WTC11 (cell line): Measurements from ENCODE around the gene GNAZ. TPM values are rescaled to one million over a fixed set of nuclear protein-coding genes. Genes with fewer than 3 reads are reported as not detected.

Source experiments
- ATAC-seq: fragments of 200-7000 bp; cut with Tn5 transposase; 2 replicates; pipeline ENCODE4 v1.10.0; 2021; ENCODE audit warnings: mild to moderate bottlenecking, moderate library complexity
- CTCF ChIA-PET: fragments of 300-600 bp; sonication (Branson Sonifier 250); formaldehyde crosslinking; loops from one replicate; lab custom pipeline; 2021; ENCODE audit warnings: antibody characterized with exemption; lab: Charles Lee
- POLR2A ChIA-PET: fragments of 350-600 bp; sonication (Branson Sonifier 250); formaldehyde crosslinking; loops from one replicate; lab custom pipeline; 2021; ENCODE audit warnings: antibody characterized with exemption; lab: Charles Lee
- DNase-seq: peaks from one replicate; pipeline ENCODE4 v3.0.0; 2021; ENCODE audit warnings: low spot score
- H3K27ac Mint-ChIP-seq: 2 replicates; pipeline ENCODE4 v1.8.0; 2021; ENCODE audit warnings: mixed read lengths
- H3K27me3 Mint-ChIP-seq: 2 replicates; pipeline ENCODE4 v1.8.0; 2021; ENCODE audit warnings: low read depth, mild to moderate bottlenecking, moderate library complexity, mixed read lengths
- H3K36me3 Mint-ChIP-seq: 2 replicates; pipeline ENCODE4 v1.8.0; 2021; ENCODE audit warnings: mixed read lengths
- H3K4me1 Mint-ChIP-seq: 2 replicates; pipeline ENCODE4 v1.8.0; 2022; ENCODE audit warnings: mixed read lengths
- H3K4me3 Mint-ChIP-seq: 2 replicates; pipeline ENCODE4 v1.8.0; 2021; ENCODE audit warnings: mild to moderate bottlenecking, moderate library complexity, mixed read lengths
- H3K9me3 Mint-ChIP-seq: 2 replicates; pipeline ENCODE4 v1.8.0; 2021; ENCODE audit warnings: mixed read lengths
- AFF4 ChIP-seq: sonication (generic); formaldehyde crosslinking; IDR thresholded peaks from 2 replicates; pipeline ENCODE4 v1.8.1; 2023; ENCODE audit warnings: mild to moderate bottlenecking, missing genetic modification reagents, borderline replicate concordance
- ARID4B ChIP-seq: sonication (generic); formaldehyde crosslinking; IDR thresholded peaks from 2 replicates; pipeline ENCODE4 v1.8.0; 2023; ENCODE audit warnings: missing genetic modification reagents, mild to moderate bottlenecking, borderline replicate concordance
- ATF1 ChIP-seq: sonication (generic); formaldehyde crosslinking; IDR thresholded peaks from 2 replicates; pipeline ENCODE4 v1.8.1; 2023; ENCODE audit warnings: mild to moderate bottlenecking, moderate library complexity, missing genetic modification reagents
- ATF2 ChIP-seq: sonication (generic); formaldehyde crosslinking; IDR thresholded peaks from 2 replicates; pipeline ENCODE4 v1.8.1; 2022; ENCODE audit warnings: low read depth, missing genetic modification reagents, borderline replicate concordance
- FOXK1 ChIP-seq: sonication (generic); formaldehyde crosslinking; IDR thresholded peaks from 2 replicates; pipeline ENCODE4 v1.8.0; 2022; ENCODE audit warnings: mild to moderate bottlenecking, moderate library complexity, missing genetic modification reagents
- GTF2I ChIP-seq: fragments of 250-450 bp; sonication (Bioruptor Pico); conservative IDR thresholded peaks from 2 replicates; pipeline ENCODE4 v1.4.0; 2021; ENCODE audit warnings: mild to moderate bottlenecking
- IRF1 ChIP-seq: sonication (generic); formaldehyde crosslinking; IDR thresholded peaks from 2 replicates; pipeline ENCODE4 v1.8.0; 2023; ENCODE audit warnings: missing genetic modification reagents
- MXD4 ChIP-seq: fragments of 250-450 bp; sonication (Bioruptor Pico); IDR thresholded peaks from 2 replicates; pipeline ENCODE4 v1.8.0; 2021; ENCODE audit warnings: mild to moderate bottlenecking, moderate library complexity, borderline replicate concordance
- NR2C2 ChIP-seq: sonication (generic); formaldehyde crosslinking; IDR thresholded peaks from 2 replicates; pipeline ENCODE4 v1.8.0; 2022; ENCODE audit warnings: mild to moderate bottlenecking, missing genetic modification reagents
- TEAD1 ChIP-seq: sonication (generic); formaldehyde crosslinking; IDR thresholded peaks from 2 replicates; pipeline ENCODE4 v1.8.0; 2022; ENCODE audit warnings: mild to moderate bottlenecking, missing genetic modification reagents
- ZBTB21 ChIP-seq: sonication (generic); formaldehyde crosslinking; IDR thresholded peaks from 2 replicates; pipeline ENCODE4 v1.8.1; 2023; ENCODE audit warnings: mild to moderate bottlenecking, missing genetic modification reagents, borderline replicate concordance
- ZNF219 ChIP-seq: sonication (generic); formaldehyde crosslinking; IDR thresholded peaks from 2 replicates; pipeline ENCODE4 v1.8.0; 2023; ENCODE audit warnings: missing genetic modification reagents, mild to moderate bottlenecking, borderline replicate concordance
- ZNF532 ChIP-seq: fragments of 250-450 bp; sonication (Bioruptor Pico); IDR thresholded peaks from 2 replicates; pipeline ENCODE4 v1.9.0; 2021; ENCODE audit warnings: mild to moderate bottlenecking, borderline replicate concordance
- total RNA-seq: library from RNA; stranded (reverse); gene quantifications from 3 replicates; pipeline ENCODE4 v1.2.3, GENCODE V29; 2021
- TF ChIP-seq, protein P1 (sequence below): sonication (generic); formaldehyde crosslinking; IDR thresholded peaks from 2 replicates; pipeline ENCODE4 v1.8.0; 2022; ENCODE audit warnings: mild to moderate bottlenecking, missing genetic modification reagents

GNAZ gene
- total RNA-seq, 1 experiment from 2014 or later: 9.9 TPM

DNA sequence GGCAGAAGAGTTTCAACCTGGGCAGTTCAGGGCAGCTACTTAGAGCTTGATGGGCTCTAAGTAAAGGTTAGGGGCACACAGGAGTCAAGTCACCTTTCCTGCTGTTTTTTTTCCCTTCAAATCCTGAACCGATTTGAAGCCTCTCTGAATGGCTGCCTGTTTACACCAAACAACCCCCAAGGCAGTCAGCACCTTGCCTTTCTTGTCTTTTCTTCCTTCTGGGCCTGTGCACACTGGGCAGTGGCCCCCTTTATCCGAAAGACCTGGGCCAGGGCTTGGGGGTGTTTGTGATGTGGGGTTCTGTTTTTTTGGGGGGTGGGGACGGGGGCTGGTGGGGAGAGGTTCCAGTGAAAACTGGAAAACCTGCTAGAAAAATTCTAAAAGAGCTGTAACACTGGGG, 67.1 kb downstream of the GNAZ start:
- DNase-seq: no peak
- Mint-ChIP-seq H3K4me1 (peaks cover 15% of the 10 kb centered on the region), H3K36me3 (no peaks in the 10 kb centered on the region), H3K27ac (no peak overlapping the region), H3K27me3 (0 out of 2 replicates have a peak, but pooled peaks cover 3% of the 10 kb centered on the region), H3K4me3 (no peak overlapping the region), H3K9me3 (no peaks in the 10 kb centered on the region)
- ChIA-PET CTCF (interaction anchor here (0.7 to 5.5 kb wide), 11 partner anchors 9 to 289 kb away, joined by 3 to 40 read pairs (median 4); no protein-coding TSS in a partner anchor), POLR2A (no interaction called here)
- no peak for ATAC-seq
- no peak for TF ChIP-seq ATF1 (CRISPR knock-in tag)
- no peak for TF ChIP-seq ZNF219 (CRISPR knock-in tag)
- no peak for TF ChIP-seq FOXK1 (CRISPR knock-in tag)
- no peak for TF ChIP-seq ZBTB21 (CRISPR knock-in tag)

DNA sequence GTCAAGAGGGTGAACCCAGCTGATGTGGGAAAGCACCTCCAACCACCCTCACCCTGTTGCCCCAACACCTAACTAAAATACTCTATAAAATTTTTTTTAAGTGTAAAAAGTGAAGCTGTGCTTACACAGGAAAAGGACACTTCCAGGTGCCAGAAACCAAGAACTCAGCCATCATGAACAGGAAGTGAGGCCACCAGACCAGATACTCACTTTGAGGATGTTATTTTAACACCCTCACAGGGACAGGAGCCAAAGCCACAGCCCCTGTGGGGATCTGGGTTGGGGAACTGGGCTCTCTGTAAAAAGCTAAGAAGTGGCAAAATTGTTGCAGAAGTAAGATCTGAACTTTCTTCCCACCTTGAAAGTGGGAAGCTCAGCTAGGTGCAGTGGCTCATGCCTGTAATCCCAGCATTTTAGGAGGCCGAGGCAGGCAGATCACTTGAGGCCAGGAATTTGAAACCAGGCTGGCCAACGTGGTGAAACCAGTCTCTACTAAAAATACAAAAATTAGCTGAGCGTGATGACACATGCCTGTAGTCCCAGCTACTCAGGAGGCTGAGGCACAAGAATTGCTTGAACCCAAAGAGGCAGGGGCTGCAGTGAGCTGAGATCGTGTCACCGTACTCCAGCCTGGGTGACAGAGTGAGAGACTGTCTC, 67.7 kb downstream of the GNAZ start:
- 0 out of 2 replicates have a peak, but pooled peaks cover 3% of the 10 kb centered on the region for H3K27me3 Mint-ChIP-seq
- peaks cover 20% of the 10 kb centered on the region for H3K4me1 Mint-ChIP-seq
- H3K4me3 Mint-ChIP-seq: no peak overlapping the region
- H3K9me3 Mint-ChIP-seq: no peaks in the 10 kb centered on the region
- ChIA-PET CTCF (interaction anchor here (0.7 to 5.5 kb wide), 10 partner anchors 10 to 289 kb away, joined by 3 to 40 read pairs (median 4); no protein-coding TSS in a partner anchor), POLR2A (interaction anchor here (0.6 kb wide), 1 partner anchor 431 kb away, joined by 3 read pairs; no protein-coding TSS in a partner anchor)
- H3K36me3 Mint-ChIP-seq: no peaks in the 10 kb centered on the region
- no peak for ATAC-seq
- H3K27ac Mint-ChIP-seq: no peak overlapping the region
- no peak for DNase-seq
- TF ChIP-seq AFF4: no peak
- TF ChIP-seq TEAD1: no peak
- TF ChIP-seq ZBTB21 (CRISPR knock-in tag): no peak
- no peak for TF ChIP-seq ATF2 (CRISPR knock-in tag)
- TF ChIP-seq ARID4B (CRISPR knock-in tag): no peak
- TF ChIP-seq NR2C2 (CRISPR knock-in tag): no peak
- TF ChIP-seq, protein P1, sequence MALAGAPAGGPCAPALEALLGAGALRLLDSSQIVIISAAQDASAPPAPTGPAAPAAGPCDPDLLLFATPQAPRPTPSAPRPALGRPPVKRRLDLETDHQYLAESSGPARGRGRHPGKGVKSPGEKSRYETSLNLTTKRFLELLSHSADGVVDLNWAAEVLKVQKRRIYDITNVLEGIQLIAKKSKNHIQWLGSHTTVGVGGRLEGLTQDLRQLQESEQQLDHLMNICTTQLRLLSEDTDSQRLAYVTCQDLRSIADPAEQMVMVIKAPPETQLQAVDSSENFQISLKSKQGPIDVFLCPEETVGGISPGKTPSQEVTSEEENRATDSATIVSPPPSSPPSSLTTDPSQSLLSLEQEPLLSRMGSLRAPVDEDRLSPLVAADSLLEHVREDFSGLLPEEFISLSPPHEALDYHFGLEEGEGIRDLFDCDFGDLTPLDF (CRISPR knock-in tag): no peak
- no peak for TF ChIP-seq GTF2I (CRISPR knock-in tag)
- TF ChIP-seq ZNF532 (CRISPR knock-in tag): no peak
- TF ChIP-seq MXD4 (CRISPR knock-in tag): no peak
- no peak for TF ChIP-seq IRF1
